HepG2 (cell line): ENCODE results near the gene CHST4. TPM values are rescaled to one million over a fixed set of nuclear protein-coding genes. Genes with fewer than 3 reads are reported as not detected.

Source experiments
- AHR ChIP-seq: IDR thresholded peaks from 2 replicates; pipeline ENCODE4 v1.6.1; 2018; ENCODE audit warnings: missing genetic modification reagents, missing compliant biosample characterization
- ARNT ChIP-seq: fragments of 450-650 bp; IDR thresholded peaks from 2 replicates; pipeline ENCODE4 v1.6.1; 2017
- HNF4A ChIP-seq: sonication (generic); formaldehyde crosslinking; IDR thresholded peaks from 2 replicates; pipeline ENCODE4 v1.4.0; 2020; ENCODE audit warnings: missing genetic modification reagents
- PHF5A ChIP-seq: IDR thresholded peaks from one replicate; pipeline ENCODE4 v1.6.1; 2018; ENCODE audit warnings: low read depth, missing genetic modification reagents; ENCODE audit not compliant: unreplicated experiment
- PLRG1 ChIP-seq: fragments of 450-650 bp; conservative IDR thresholded peaks from 2 replicates; pipeline ENCODE4 v1.6.1; 2016
- POLR2A ChIP-seq, 2 experiments: IDR thresholded peaks; 2 replicates each; pipeline ENCODE4 v1.6.1; 2011; ENCODE audit warnings: low read depth in 2 of 2, low read length in 2 of 2, mild to moderate bottlenecking in 1 of 2, moderate library complexity in 1 of 2; ENCODE audit not compliant: insufficient read depth in 1 of 2
- SIX4 ChIP-seq: sonication (generic); formaldehyde crosslinking; IDR thresholded peaks from 2 replicates; pipeline ENCODE4 v1.4.0; 2020; ENCODE audit warnings: missing genetic modification reagents
- SOX6 ChIP-seq, 2 experiments: fragments of 450-650 bp in 1 of 2; sonication (generic) in 1 of 2; formaldehyde crosslinking in 1 of 2; IDR thresholded peaks; 2 replicates each; pipeline versions ENCODE4 v1.4.0 to v1.6.1; 2017 to 2020; ENCODE audit warnings: antibody characterized with exemption in 1 of 2, mild to moderate bottlenecking in 1 of 2, missing genetic modification reagents in 1 of 2
- SRSF4 ChIP-seq: fragments of 200-400 bp; formaldehyde crosslinking; IDR thresholded peaks from one replicate; pipeline ENCODE4 v1.6.1; 2018; ENCODE audit warnings: mild to moderate bottlenecking, low read depth, low read length, moderate library complexity; ENCODE audit not compliant: poor library complexity, severe bottlenecking
- STAG1 ChIP-seq: sonication (generic); formaldehyde crosslinking; IDR thresholded peaks from 2 replicates; pipeline ENCODE4 v1.4.0; 2020; ENCODE audit warnings: missing genetic modification reagents
- TGIF2 ChIP-seq: IDR thresholded peaks from 2 replicates; pipeline ENCODE4 v1.6.1; 2016; ENCODE audit warnings: control low read depth, missing compliant biosample characterization
- XRCC5 ChIP-seq: fragments of 200-400 bp; formaldehyde crosslinking; optimal IDR thresholded peaks from 2 replicates; pipeline ENCODE3; 2017; ENCODE audit warnings: mild to moderate bottlenecking, low read length
- ZIK1 ChIP-seq: sonication (generic); formaldehyde crosslinking; IDR thresholded peaks from 2 replicates; pipeline ENCODE4 v1.5.0; 2020; ENCODE audit warnings: mild to moderate bottlenecking, low read depth, missing genetic modification reagents, borderline replicate concordance
- ZKSCAN1 ChIP-seq: fragments of 150-350 bp; IDR thresholded peaks from 2 replicates; pipeline ENCODE4 v1.6.1; 2014; ENCODE audit warnings: low read length
- ZNF317 ChIP-seq: sonication (generic); formaldehyde crosslinking; IDR thresholded peaks from 2 replicates; pipeline ENCODE4 v1.5.0; 2020; ENCODE audit warnings: mild to moderate bottlenecking, missing genetic modification reagents
- ZNF326 ChIP-seq: sonication (generic); formaldehyde crosslinking; IDR thresholded peaks from 2 replicates; pipeline ENCODE4 v1.4.0; 2020; ENCODE audit warnings: missing genetic modification reagents, borderline replicate concordance
- ZNF33B ChIP-seq: sonication (generic); formaldehyde crosslinking; IDR thresholded peaks from 2 replicates; pipeline ENCODE4 v1.5.1; 2020; ENCODE audit warnings: mild to moderate bottlenecking, missing genetic modification reagents
- ZNF530 ChIP-seq: sonication (generic); formaldehyde crosslinking; IDR thresholded peaks from 2 replicates; pipeline ENCODE4 v1.5.0; 2020; ENCODE audit warnings: low read depth, mild to moderate bottlenecking, missing genetic modification reagents
- ZNF574 ChIP-seq: sonication (generic); formaldehyde crosslinking; IDR thresholded peaks from 2 replicates; pipeline ENCODE4 v1.4.0; 2020; ENCODE audit warnings: missing genetic modification reagents
- ZNF670 ChIP-seq: sonication (generic); formaldehyde crosslinking; IDR thresholded peaks from 2 replicates; pipeline ENCODE4 v1.8.0; 2022; ENCODE audit warnings: mild to moderate bottlenecking, missing genetic modification reagents, borderline replicate concordance
- ZNF737 ChIP-seq: sonication (generic); formaldehyde crosslinking; IDR thresholded peaks from 2 replicates; pipeline ENCODE4 v1.5.0; 2020; ENCODE audit warnings: missing genetic modification reagents, mild to moderate bottlenecking, borderline replicate concordance
- polyA plus RNA-seq, 8 experiments: library from polyadenylated mRNA; depleted of rRNA in 3 of 8; stranded (reverse) in 7 of 8; unstranded in 1 of 8; fragments of >200 nt; fragmentation: Illumina TruSeq in 4 of 8; extraction: Trizol in 4 of 8; gene quantifications; 2 replicates each; pipeline versions ENCODE4 v1.2.1 to v1.2.3, GENCODE V29; 2011 to 2016; ENCODE audit warnings: low read depth in 4 of 8, missing spikeins in 1 of 8, mixed read lengths in 1 of 8; ENCODE audit not compliant: insufficient read depth in 1 of 8
- total RNA-seq, 5 experiments: library from RNA; depleted of rRNA; stranded (reverse); fragments of >200 nt; fragmentation: Illumina TruSeq; extraction: Trizol; gene quantifications; 2 replicates each; pipeline ENCODE4 v1.2.3, GENCODE V29; 2016; ENCODE audit warnings: low read depth in 1 of 5
- TF ChIP-seq, protein P1 (sequence below): sonication (generic); formaldehyde crosslinking; IDR thresholded peaks from 2 replicates; pipeline ENCODE4 v1.4.0; 2020; ENCODE audit warnings: missing genetic modification reagents, mild to moderate bottlenecking, borderline replicate concordance
- TF ChIP-seq, protein P2 (sequence below): sonication (generic); formaldehyde crosslinking; IDR thresholded peaks from 2 replicates; pipeline ENCODE4 v1.4.0; 2020; ENCODE audit warnings: missing genetic modification reagents
- TF ChIP-seq, protein P3 (sequence below): sonication (generic); formaldehyde crosslinking; IDR thresholded peaks from 2 replicates; pipeline ENCODE4 v1.5.0; 2020; ENCODE audit warnings: mild to moderate bottlenecking, missing genetic modification reagents, moderate library complexity

Gene CHST4
- total and polyA plus RNA-seq, 2 of the 13 experiments (the other 11 are each of a cell fraction or from before 2014, with no cell fraction given) = not detected

GRCh38 chr16:71537643-71538042, 11.4 kb downstream of the CHST4 start (continued):
- TF ChIP-seq ZNF326 (CRISPR knock-in tag) (no peak), ZNF317 (no peak), AHR (CRISPR knock-in tag) (0 out of 2 replicates have a peak, but pooled peaks have one; percentile 27), ZNF737 (CRISPR knock-in tag) (no peak), XRCC5 (peak; percentile 82), ZKSCAN1 (no peak), SOX6 (IDR thresholded peaks at IDR 0.05) (no peak), SOX6 (CRISPR knock-in tag; IDR thresholded peaks at IDR 0.05) (peak; percentile 28; the same call in 1 of the 2 replicates), ZNF33B (CRISPR knock-in tag) (no peak), HNF4A (CRISPR knock-in tag) (no peak), STAG1 (CRISPR knock-in tag) (peak; percentile 83), PLRG1 (no peak), ARNT (no peak), TGIF2 (CRISPR knock-in tag) (no peak), PHF5A (no peak), SIX4 (CRISPR knock-in tag) (no peak), ZIK1 (CRISPR knock-in tag) (no peak), POLR2A (IDR thresholded peaks at IDR 0.05; ENCODE audit: insufficient read depth in 1 of 2, low read depth in 2 of 2, low read length in 2 of 2) (no peak), ZNF530 (CRISPR knock-in tag) (no peak), ZNF574 (CRISPR knock-in tag) (0 out of 2 replicates have a peak, but pooled peaks have one; percentile 37), ZNF670 (CRISPR knock-in tag) (no peak), SRSF4 (no peak)
- TF ChIP-seq, protein P1, sequence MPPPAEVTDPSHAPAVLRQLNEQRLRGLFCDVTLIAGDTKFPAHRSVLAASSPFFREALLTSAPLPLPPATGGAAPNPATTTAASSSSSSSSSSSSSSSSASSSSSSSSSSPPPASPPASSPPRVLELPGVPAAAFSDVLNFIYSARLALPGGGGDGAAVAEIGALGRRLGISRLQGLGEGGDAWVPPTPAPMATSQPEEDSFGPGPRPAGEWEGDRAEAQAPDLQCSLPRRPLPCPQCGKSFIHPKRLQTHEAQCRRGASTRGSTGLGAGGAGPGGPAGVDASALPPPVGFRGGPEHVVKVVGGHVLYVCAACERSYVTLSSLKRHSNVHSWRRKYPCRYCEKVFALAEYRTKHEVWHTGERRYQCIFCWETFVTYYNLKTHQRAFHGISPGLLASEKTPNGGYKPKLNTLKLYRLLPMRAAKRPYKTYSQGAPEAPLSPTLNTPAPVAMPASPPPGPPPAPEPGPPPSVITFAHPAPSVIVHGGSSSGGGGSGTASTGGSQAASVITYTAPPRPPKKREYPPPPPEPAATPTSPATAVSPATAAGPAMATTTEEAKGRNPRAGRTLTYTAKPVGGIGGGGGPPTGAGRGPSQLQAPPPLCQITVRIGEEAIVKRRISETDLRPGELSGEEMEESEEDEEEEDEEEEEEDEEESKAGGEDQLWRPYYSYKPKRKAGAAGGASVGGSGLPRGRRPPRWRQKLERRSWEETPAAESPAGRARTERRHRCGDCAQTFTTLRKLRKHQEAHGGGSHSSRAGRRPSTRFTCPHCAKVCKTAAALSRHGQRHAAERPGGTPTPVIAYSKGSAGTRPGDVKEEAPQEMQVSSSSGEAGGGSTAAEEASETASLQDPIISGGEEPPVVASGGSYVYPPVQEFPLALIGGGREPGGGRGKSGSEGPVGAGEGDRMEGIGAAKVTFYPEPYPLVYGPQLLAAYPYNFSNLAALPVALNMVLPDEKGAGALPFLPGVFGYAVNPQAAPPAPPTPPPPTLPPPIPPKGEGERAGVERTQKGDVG = no peak
- TF ChIP-seq, protein P2, sequence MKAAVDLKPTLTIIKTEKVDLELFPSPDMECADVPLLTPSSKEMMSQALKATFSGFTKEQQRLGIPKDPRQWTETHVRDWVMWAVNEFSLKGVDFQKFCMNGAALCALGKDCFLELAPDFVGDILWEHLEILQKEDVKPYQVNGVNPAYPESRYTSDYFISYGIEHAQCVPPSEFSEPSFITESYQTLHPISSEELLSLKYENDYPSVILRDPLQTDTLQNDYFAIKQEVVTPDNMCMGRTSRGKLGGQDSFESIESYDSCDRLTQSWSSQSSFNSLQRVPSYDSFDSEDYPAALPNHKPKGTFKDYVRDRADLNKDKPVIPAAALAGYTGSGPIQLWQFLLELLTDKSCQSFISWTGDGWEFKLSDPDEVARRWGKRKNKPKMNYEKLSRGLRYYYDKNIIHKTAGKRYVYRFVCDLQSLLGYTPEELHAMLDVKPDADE (CRISPR knock-in tag) = no peak
- TF ChIP-seq, protein P3, sequence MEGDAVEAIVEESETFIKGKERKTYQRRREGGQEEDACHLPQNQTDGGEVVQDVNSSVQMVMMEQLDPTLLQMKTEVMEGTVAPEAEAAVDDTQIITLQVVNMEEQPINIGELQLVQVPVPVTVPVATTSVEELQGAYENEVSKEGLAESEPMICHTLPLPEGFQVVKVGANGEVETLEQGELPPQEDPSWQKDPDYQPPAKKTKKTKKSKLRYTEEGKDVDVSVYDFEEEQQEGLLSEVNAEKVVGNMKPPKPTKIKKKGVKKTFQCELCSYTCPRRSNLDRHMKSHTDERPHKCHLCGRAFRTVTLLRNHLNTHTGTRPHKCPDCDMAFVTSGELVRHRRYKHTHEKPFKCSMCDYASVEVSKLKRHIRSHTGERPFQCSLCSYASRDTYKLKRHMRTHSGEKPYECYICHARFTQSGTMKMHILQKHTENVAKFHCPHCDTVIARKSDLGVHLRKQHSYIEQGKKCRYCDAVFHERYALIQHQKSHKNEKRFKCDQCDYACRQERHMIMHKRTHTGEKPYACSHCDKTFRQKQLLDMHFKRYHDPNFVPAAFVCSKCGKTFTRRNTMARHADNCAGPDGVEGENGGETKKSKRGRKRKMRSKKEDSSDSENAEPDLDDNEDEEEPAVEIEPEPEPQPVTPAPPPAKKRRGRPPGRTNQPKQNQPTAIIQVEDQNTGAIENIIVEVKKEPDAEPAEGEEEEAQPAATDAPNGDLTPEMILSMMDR = peak; percentile 92
